ENCODE data around the gene TIE1. TPM values are rescaled to one million over a fixed set of nuclear protein-coding genes. Genes with fewer than 3 reads are reported as not detected.

The TIE1 gene
- polyA plus RNA-seq, 4 donors: 0.45 to 27.3 (median 6.2) TPM

GRCh38 chr1:43316738-43317520, 16.1 kb downstream of the TIE1 start:
- no peaks in the 10 kb centered on the region for H3K4me1 ChIP-seq (ENCODE audit: control insufficient read depth in 3 of 3, insufficient read depth in 2 of 3, low read depth in 1 of 3, low read length in 2 of 3)
- no peak for FAIRE-seq
- H3K36me3 ChIP-seq (ENCODE audit: control insufficient read depth in 3 of 3, insufficient read depth in 2 of 3, low read depth in 1 of 3, low read length in 3 of 3): peaks cover 0 to 3% (median 0%) of the 10 kb centered on the region in 3 donors
- no peak overlapping the region for H3K4me3 ChIP-seq (ENCODE audit: low read depth in 1 of 3, low read length in 3 of 3)
- no peaks in the 10 kb centered on the region for H3K27me3 ChIP-seq (ENCODE audit: control insufficient read depth in 3 of 3, insufficient read depth in 3 of 3, low read length in 3 of 3)
- no peak overlapping the region for H3K27ac ChIP-seq (ENCODE audit: low read depth in 1 of 3, low read length in 2 of 3)
- whole genome bisulfite sequencing, 3 donors: 87 to 90% (median 90%) methylated on average over 16 of the region's 16 CpGs
- DNase-seq: no peak
- no peaks in the 10 kb centered on the region for H3K9me3 ChIP-seq (ENCODE audit: control insufficient read depth in 2 of 2, insufficient read depth in 1 of 2, low read depth in 1 of 2, low read length in 1 of 2)

GRCh38 chr1:43317817-43318471, 17.2 kb downstream of the TIE1 start:
- H3K27ac ChIP-seq (ENCODE audit: low read depth in 1 of 3, low read length in 2 of 3): no peak overlapping the region
- peaks cover 0 to 3% (median 0%) of the 10 kb centered on the region in 3 donors for H3K36me3 ChIP-seq (ENCODE audit: control insufficient read depth in 3 of 3, insufficient read depth in 2 of 3, low read depth in 1 of 3, low read length in 3 of 3)
- no peak overlapping the region for H3K4me3 ChIP-seq (ENCODE audit: low read depth in 1 of 3, low read length in 3 of 3)
- H3K27me3 ChIP-seq (ENCODE audit: control insufficient read depth in 3 of 3, insufficient read depth in 3 of 3, low read length in 3 of 3): no peaks in the 10 kb centered on the region
- WGBS, 3 donors: 86 to 94% (median 88%) methylated on average over 15 of the region's 15 CpGs
- no peaks in the 10 kb centered on the region for H3K4me1 ChIP-seq (ENCODE audit: control insufficient read depth in 3 of 3, insufficient read depth in 2 of 3, low read depth in 1 of 3, low read length in 2 of 3)
- H3K9me3 ChIP-seq (ENCODE audit: control insufficient read depth in 2 of 2, insufficient read depth in 1 of 2, low read depth in 1 of 2, low read length in 1 of 2): no peaks in the 10 kb centered on the region
- no peak for DNase-seq
- no peak for FAIRE-seq

GRCh38 chr1:43318831-43319230, 18.0 kb downstream of the TIE1 start:
- H3K4me3 ChIP-seq (ENCODE audit: low read depth in 1 of 3, low read length in 3 of 3): no peak overlapping the region
- no peaks in the 10 kb centered on the region for H3K4me1 ChIP-seq (ENCODE audit: control insufficient read depth in 3 of 3, insufficient read depth in 2 of 3, low read depth in 1 of 3, low read length in 2 of 3)
- FAIRE-seq (no peak), DNase-seq (no peak)
- WGBS, 3 donors: 76 to 81% (median 79%) methylated on average over 4 of the region's 4 CpGs
- H3K36me3 ChIP-seq (ENCODE audit: control insufficient read depth in 3 of 3, insufficient read depth in 2 of 3, low read depth in 1 of 3, low read length in 3 of 3): peaks cover 0 to 3% (median 0%) of the 10 kb centered on the region in 3 donors
- no peak overlapping the region for H3K27ac ChIP-seq (ENCODE audit: low read depth in 1 of 3, low read length in 2 of 3)
- no peaks in the 10 kb centered on the region for H3K27me3 ChIP-seq (ENCODE audit: control insufficient read depth in 3 of 3, insufficient read depth in 3 of 3, low read length in 3 of 3)
- no peaks in the 10 kb centered on the region for H3K9me3 ChIP-seq (ENCODE audit: control insufficient read depth in 2 of 2, insufficient read depth in 1 of 2, low read depth in 1 of 2, low read length in 1 of 2)

- Histone ChIP-seq H3K27ac (ENCODE audit: low read depth in 1 of 3, low read length in 2 of 3) (no peak overlapping the region), H3K4me1 (ENCODE audit: control insufficient read depth in 3 of 3, insufficient read depth in 2 of 3, low read depth in 1 of 3, low read length in 2 of 3) (no peaks in the 10 kb centered on the region), H3K9me3 (ENCODE audit: control insufficient read depth in 2 of 2, insufficient read depth in 1 of 2, low read depth in 1 of 2, low read length in 1 of 2) (no peaks in the 10 kb centered on the region), H3K4me3 (ENCODE audit: low read depth in 1 of 3, low read length in 3 of 3) (no peak overlapping the region), H3K27me3 (ENCODE audit: control insufficient read depth in 3 of 3, insufficient read depth in 3 of 3, low read length in 3 of 3) (no peaks in the 10 kb centered on the region), H3K36me3 (ENCODE audit: control insufficient read depth in 3 of 3, insufficient read depth in 2 of 3, low read depth in 1 of 3, low read length in 3 of 3) (peaks cover 0 to 3% (median 0%) of the 10 kb centered on the region in 3 donors)
- no peak for FAIRE-seq
- 87 to 93% (median 92%) methylated on average over 5 of the region's 5 CpGs for WGBS, 3 donors
- no peak for DNase-seq
Observed at GRCh38 chr1:43319288-43319687, 18.5 kb downstream of the TIE1 start.

DNA sequence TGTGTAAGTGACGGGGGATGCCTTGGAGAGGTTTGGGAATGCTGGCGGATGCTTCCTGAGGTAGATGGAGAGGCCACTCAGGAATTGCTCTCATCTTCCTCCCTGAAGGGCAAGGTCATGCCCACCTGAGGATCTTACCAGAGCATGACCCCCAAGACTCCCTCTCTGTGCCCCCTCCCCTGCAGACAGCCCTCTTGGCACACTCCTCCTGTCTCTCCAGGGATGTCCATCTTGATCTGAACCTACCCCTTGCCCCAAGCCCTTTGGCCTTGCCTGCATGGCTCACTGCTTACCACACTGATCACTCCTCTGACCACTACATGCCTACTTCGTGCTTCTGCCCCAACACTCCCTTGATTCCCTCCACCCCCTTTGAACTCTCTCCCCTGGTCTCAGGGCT, 19.0 kb downstream of the TIE1 start:
- WGBS, 3 donors: 64 to 100% (median 74%) methylated on average over 2 to 3 of the region's 3 CpGs
- FAIRE-seq: no peak
- H3K36me3 ChIP-seq (ENCODE audit: control insufficient read depth in 3 of 3, insufficient read depth in 2 of 3, low read depth in 1 of 3, low read length in 3 of 3): peaks cover 0 to 3% (median 0%) of the 10 kb centered on the region in 3 donors
- H3K27me3 ChIP-seq (ENCODE audit: control insufficient read depth in 3 of 3, insufficient read depth in 3 of 3, low read length in 3 of 3): no peaks in the 10 kb centered on the region
- H3K9me3 ChIP-seq (ENCODE audit: control insufficient read depth in 2 of 2, insufficient read depth in 1 of 2, low read depth in 1 of 2, low read length in 1 of 2): no peaks in the 10 kb centered on the region
- no peaks in the 10 kb centered on the region for H3K4me1 ChIP-seq (ENCODE audit: control insufficient read depth in 3 of 3, insufficient read depth in 2 of 3, low read depth in 1 of 3, low read length in 2 of 3)
- H3K27ac ChIP-seq (ENCODE audit: low read depth in 1 of 3, low read length in 2 of 3): no peak overlapping the region
- H3K4me3 ChIP-seq (ENCODE audit: low read depth in 1 of 3, low read length in 3 of 3): no peak overlapping the region
- no peak for DNase-seq

DNA sequence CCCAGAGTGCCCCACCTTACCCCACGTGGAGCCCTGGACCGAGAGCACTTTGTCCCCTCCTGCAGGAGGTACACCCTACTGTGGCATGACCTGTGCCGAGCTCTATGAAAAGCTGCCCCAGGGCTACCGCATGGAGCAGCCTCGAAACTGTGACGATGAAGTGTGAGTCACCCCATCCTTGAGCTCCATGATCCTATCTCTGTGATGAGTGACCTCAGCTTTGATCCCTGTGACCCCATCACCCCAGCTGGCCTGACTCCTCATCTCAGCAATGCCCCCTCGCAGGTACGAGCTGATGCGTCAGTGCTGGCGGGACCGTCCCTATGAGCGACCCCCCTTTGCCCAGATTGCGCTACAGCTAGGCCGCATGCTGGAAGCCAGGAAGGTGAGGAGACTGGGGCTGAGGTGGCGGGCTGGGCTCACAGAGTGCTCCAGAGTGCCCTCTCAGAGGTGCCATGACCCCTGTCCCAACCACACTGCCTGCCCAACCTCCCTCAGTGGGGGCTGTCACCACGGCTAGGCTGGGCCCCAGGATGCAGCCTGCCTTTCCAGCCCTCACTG, 20.6 kb downstream of the TIE1 start:
- DNase-seq (no peak), FAIRE-seq (no peak)
- no peak overlapping the region for H3K4me3 ChIP-seq (ENCODE audit: low read depth in 1 of 3, low read length in 3 of 3)
- H3K4me1 ChIP-seq (ENCODE audit: control insufficient read depth in 3 of 3, insufficient read depth in 2 of 3, low read depth in 1 of 3, low read length in 2 of 3): no peaks in the 10 kb centered on the region
- H3K9me3 ChIP-seq (ENCODE audit: control insufficient read depth in 2 of 2, insufficient read depth in 1 of 2, low read depth in 1 of 2, low read length in 1 of 2): no peaks in the 10 kb centered on the region
- no peak overlapping the region for H3K27ac ChIP-seq (ENCODE audit: low read depth in 1 of 3, low read length in 2 of 3)
- no peaks in the 10 kb centered on the region for H3K27me3 ChIP-seq (ENCODE audit: control insufficient read depth in 3 of 3, insufficient read depth in 3 of 3, low read length in 3 of 3)
- peaks cover 0 to 3% (median 0%) of the 10 kb centered on the region in 3 donors for H3K36me3 ChIP-seq (ENCODE audit: control insufficient read depth in 3 of 3, insufficient read depth in 2 of 3, low read depth in 1 of 3, low read length in 3 of 3)
- WGBS, 3 donors: 92 to 96% (median 95%) methylated on average over 16 of the region's 16 CpGs

GRCh38 chr1:43322506-43322905, 21.7 kb downstream of the TIE1 start:
- no peak for DNase-seq
- WGBS, 3 donors: 88 to 97% (median 92%) methylated on average over 5 of the region's 5 CpGs
- no peaks in the 10 kb centered on the region for H3K4me1 ChIP-seq (ENCODE audit: control insufficient read depth in 3 of 3, insufficient read depth in 2 of 3, low read depth in 1 of 3, low read length in 2 of 3)
- H3K27ac ChIP-seq (ENCODE audit: low read depth in 1 of 3, low read length in 2 of 3): no peak overlapping the region
- no peak for FAIRE-seq
- H3K4me3 ChIP-seq (ENCODE audit: low read depth in 1 of 3, low read length in 3 of 3): no peak overlapping the region
- no peaks in the 10 kb centered on the region for H3K27me3 ChIP-seq (ENCODE audit: control insufficient read depth in 3 of 3, insufficient read depth in 3 of 3, low read length in 3 of 3)
- H3K36me3 ChIP-seq (ENCODE audit: control insufficient read depth in 3 of 3, insufficient read depth in 2 of 3, low read depth in 1 of 3, low read length in 3 of 3): peaks cover 0 to 3% (median 0%) of the 10 kb centered on the region in 3 donors
- no peaks in the 10 kb centered on the region for H3K9me3 ChIP-seq (ENCODE audit: control insufficient read depth in 2 of 2, insufficient read depth in 1 of 2, low read depth in 1 of 2, low read length in 1 of 2)

DNA sequence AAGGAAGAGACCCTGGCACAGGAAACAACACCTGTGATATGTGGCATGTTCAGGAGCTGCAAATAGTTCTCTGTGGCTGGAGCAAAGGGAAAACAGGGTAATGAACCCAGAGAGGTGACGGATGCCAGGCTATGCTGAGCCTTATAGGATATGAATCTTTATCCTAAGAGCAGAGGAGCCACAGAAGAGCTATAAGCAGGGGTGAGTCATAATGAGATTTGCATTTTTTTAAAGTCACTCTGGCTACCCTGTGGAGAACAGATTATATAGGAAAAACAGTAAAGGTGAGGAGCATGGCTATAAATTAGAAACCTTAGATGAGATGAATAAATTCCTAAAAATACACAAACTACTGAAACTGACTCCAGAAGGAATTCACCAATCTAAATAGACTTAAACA, 24.0 kb downstream of the TIE1 start:
- 90 to 96% (median 94%) methylated on average over 1 of the region's 1 CpG for WGBS, 3 donors
- no peak for FAIRE-seq

More for the DNA sequence above, 24.0 kb downstream of the TIE1 start:
- Histone ChIP-seq H3K4me1 (ENCODE audit: control insufficient read depth in 3 of 3, insufficient read depth in 2 of 3, low read depth in 1 of 3, low read length in 2 of 3) (no peaks in the 10 kb centered on the region), H3K36me3 (ENCODE audit: control insufficient read depth in 3 of 3, insufficient read depth in 2 of 3, low read depth in 1 of 3, low read length in 3 of 3) (peaks cover 0 to 3% (median 0%) of the 10 kb centered on the region in 3 donors), H3K4me3 (ENCODE audit: low read depth in 1 of 3, low read length in 3 of 3) (no peak overlapping the region), H3K27me3 (ENCODE audit: control insufficient read depth in 3 of 3, insufficient read depth in 3 of 3, low read length in 3 of 3) (no peaks in the 10 kb centered on the region), H3K27ac (ENCODE audit: low read depth in 1 of 3, low read length in 2 of 3) (no peak overlapping the region), H3K9me3 (ENCODE audit: control insufficient read depth in 2 of 2, insufficient read depth in 1 of 2, low read depth in 1 of 2, low read length in 1 of 2) (peaks cover 0 to 4% of the 10 kb centered on the region in 2 donors)
- no peak for DNase-seq

Data from small intestine (tissue), 7 donors.